Kidney (tissue), 14 donors: ENCODE results near the gene FAM50A. TPM values are rescaled to one million over a fixed set of nuclear protein-coding genes. Genes with fewer than 3 reads are reported as not detected.
"Not testable (repeated sequence)": the region's sequence is repeated elsewhere in the genome, so short reads cannot be mapped to it uniquely, and the experiment has no call there.

Experiments
- DNase-seq, 5 donors: peaks; one replicate each; pipeline ENCODE4 v3.0.0-alpha.2; 2013 to 2020
- FAIRE-seq: peaks from 2 replicates; lab custom pipeline; 2012; peaks lifted over from hg19 to GRCh38; lab: Jason Lieb, UNC
- H3K27ac ChIP-seq, 2 donors: one replicate each; pipeline ENCODE4 v1.7.0; 2013; ENCODE audit warnings: low read depth in 2 of 2, low read length in 2 of 2, inconsistent platforms in 1 of 2
- H3K27me3 ChIP-seq: one replicate; pipeline ENCODE4 v1.7.1; 2013; ENCODE audit warnings: low read length, inconsistent platforms; ENCODE audit not compliant: control insufficient read depth, insufficient read depth
- H3K36me3 ChIP-seq, 3 donors: one replicate each; pipeline versions ENCODE4 v1.7.0 to v1.7.1; 2013; ENCODE audit warnings: low read length in 3 of 3, control low read depth in 1 of 3, inconsistent platforms in 1 of 3; ENCODE audit not compliant: insufficient read depth in 3 of 3, control insufficient read depth in 2 of 3
- H3K4me1 ChIP-seq, 3 donors: one replicate each; pipeline versions ENCODE4 v1.7.0 to v1.7.1; 2013; ENCODE audit warnings: low read length in 3 of 3, inconsistent platforms in 1 of 3, low read depth in 1 of 3; ENCODE audit not compliant: control insufficient read depth in 2 of 3, insufficient read depth in 2 of 3
- H3K4me3 ChIP-seq, 3 donors: one replicate each; pipeline versions ENCODE4 v1.7.0 to v1.8.1; 2013; ENCODE audit warnings: low read length in 3 of 3, control low read depth in 1 of 3, inconsistent platforms in 1 of 3
- H3K9ac ChIP-seq, 3 donors: one replicate each; pipeline versions ENCODE4 v1.7.0 to v1.7.1; 2013; ENCODE audit warnings: low read length in 3 of 3, control low read depth in 1 of 3, inconsistent platforms in 1 of 3
- H3K9me3 ChIP-seq, 3 donors: one replicate each; pipeline versions ENCODE4 v1.7.0 to v1.7.1; 2013; ENCODE audit warnings: low read length in 3 of 3, control low read depth in 1 of 3, inconsistent platforms in 1 of 3; ENCODE audit not compliant: control insufficient read depth in 2 of 3, insufficient read depth in 1 of 3
- intact Hi-C: fragments of 100-400 bp; cut with DNase I; formaldehyde crosslinking; loops from one replicate; pipeline ENCODE4 v1.11.1; 2022
- polyA plus RNA-seq: library from polyadenylated mRNA; stranded (reverse); fragments of 350-450 nt; fragmentation: Illumina TruSeq; extraction: RNeasy Lipid Tissue Mini Kit (QIAGEN cat#74804); gene quantifications from one replicate; pipeline ENCODE4 v1.2.3, GENCODE V29; 2014; ENCODE audit warnings: low read depth, low replicate concordance; ENCODE audit not compliant: insufficient read depth
- total RNA-seq: library from RNA; stranded (reverse); fragmentation: NEBNext Ultra II Directional; extraction: Animal tissue kit (Norgen Biotek cat#: 25700); gene quantifications from one replicate; pipeline ENCODE4 v1.2.1, GENCODE V29; 2021
- TF ChIP-seq, protein P1 (sequence below): IDR thresholded peaks from 3 replicates; pipeline ENCODE4 v1.5.1; 2012; ENCODE audit warnings: mild to moderate bottlenecking, moderate library complexity, borderline replicate concordance; ENCODE audit not compliant: insufficient read depth; ENCODE audit errors: extremely low read depth
- donor health status: control.
- donor health status: control.
- donor health status: control.
- donor health status: control.
- donor health status: control.
- donor health status: DM: yes; HTN: yes; CAD: no.
- donor health status: Normal renal cell carcinoma (clear cell type).

Gene FAM50A
- total and polyA plus RNA-seq, 2 donors from 2014 or later = 46.0 to 112 TPM

DNA sequence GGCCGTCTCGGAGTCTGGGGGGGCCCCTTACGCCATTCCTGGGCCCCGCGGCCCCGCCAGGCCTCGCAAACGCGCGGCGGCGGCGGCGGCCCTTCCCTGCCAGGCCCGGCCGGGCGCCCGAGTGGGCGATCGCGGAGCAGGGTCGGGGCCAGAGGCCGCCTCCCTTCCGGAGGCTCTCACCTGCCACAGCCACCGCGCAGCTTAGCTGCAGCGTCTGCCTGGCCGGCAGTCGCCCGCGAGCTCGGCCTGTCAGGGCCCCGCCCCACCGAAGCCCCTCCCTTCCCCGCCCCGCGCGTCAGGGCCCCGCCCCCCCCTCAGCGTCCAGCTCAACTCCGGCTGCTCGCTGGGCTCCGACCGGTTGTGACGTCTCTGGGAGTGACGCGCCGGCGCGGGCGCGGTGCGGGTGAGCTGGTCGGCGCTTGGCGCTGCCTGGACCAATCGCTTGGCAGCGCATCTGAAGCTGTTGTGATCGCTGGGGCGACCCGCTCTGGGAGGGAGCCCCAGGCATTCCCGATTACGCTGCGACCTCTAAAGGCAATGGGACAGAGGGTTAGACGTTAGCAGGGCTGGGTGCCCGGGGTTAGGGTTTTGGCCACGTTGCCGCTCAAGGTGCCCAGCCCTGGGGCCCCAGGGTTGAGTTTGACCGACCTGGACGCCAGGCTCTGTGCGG lies 46.6 kb downstream of the FAM50A start, which contains the start of gene SLC10A3:
SLC10A3 (minus strand) TSS at position 216 of the 670 bp plus-strand sequence. CDS start 1,689 bp downstream, outside the sequence.
- DNase-seq (peak; percentile 95 to 97 (median 96)), FAIRE-seq (no peak)
- H3K27ac ChIP-seq = peak within 1 kb of the TSS; percentile 87 to 91
- no peaks in the 10 kb centered on the region for H3K27me3 ChIP-seq
- H3K9ac ChIP-seq = peak within 1 kb of the TSS; percentile 18 to 73 (median 55)
- H3K4me1 ChIP-seq = peaks cover 0 to 13% (median 0%) of the 10 kb centered on the region in 3 donors
- no peaks in the 10 kb centered on the region for H3K36me3 ChIP-seq
- H3K9me3 ChIP-seq = no peaks in the 10 kb centered on the region
- peak within 1 kb of the TSS; percentile 61 to 68 (median 66) for H3K4me3 ChIP-seq
- TF ChIP-seq, protein P1, sequence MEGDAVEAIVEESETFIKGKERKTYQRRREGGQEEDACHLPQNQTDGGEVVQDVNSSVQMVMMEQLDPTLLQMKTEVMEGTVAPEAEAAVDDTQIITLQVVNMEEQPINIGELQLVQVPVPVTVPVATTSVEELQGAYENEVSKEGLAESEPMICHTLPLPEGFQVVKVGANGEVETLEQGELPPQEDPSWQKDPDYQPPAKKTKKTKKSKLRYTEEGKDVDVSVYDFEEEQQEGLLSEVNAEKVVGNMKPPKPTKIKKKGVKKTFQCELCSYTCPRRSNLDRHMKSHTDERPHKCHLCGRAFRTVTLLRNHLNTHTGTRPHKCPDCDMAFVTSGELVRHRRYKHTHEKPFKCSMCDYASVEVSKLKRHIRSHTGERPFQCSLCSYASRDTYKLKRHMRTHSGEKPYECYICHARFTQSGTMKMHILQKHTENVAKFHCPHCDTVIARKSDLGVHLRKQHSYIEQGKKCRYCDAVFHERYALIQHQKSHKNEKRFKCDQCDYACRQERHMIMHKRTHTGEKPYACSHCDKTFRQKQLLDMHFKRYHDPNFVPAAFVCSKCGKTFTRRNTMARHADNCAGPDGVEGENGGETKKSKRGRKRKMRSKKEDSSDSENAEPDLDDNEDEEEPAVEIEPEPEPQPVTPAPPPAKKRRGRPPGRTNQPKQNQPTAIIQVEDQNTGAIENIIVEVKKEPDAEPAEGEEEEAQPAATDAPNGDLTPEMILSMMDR = peak; percentile 11
- intact Hi-C loops = no loop called here

DNA sequence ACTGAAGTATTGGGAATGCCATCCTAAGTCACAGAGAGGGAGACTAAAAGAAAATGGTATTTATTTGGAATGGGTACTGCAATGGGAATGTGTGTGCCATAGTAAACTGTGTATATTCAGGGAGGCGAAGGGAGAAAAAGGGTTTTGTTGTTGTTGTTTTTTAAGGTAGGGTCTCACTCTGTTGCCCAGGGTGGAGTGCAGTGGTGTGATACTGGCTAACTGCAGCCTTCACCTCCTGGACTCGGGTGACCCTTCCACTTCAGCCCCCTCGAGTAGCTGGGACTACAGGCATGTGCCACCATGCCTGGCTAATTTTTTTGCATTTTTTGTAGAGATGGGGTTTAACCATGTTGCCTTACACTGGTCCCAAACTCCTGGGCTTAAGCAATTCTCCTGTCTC lies 50.8 kb downstream of the FAM50A start:
- Histone ChIP-seq H3K9ac (no peak overlapping the region), H3K27me3 (no peaks in the 10 kb centered on the region), H3K27ac (no peak overlapping the region), H3K9me3 (no peaks in the 10 kb centered on the region), H3K36me3 (no peaks in the 10 kb centered on the region), H3K4me3 (no peak overlapping the region), H3K4me1 (peaks cover 0 to 2% (median 0%) of the 10 kb centered on the region in 3 donors)
- intact Hi-C loops = no loop called here
- FAIRE-seq (no peak), DNase-seq (no peak)
- TF ChIP-seq, protein P1 = no peak

DNA sequence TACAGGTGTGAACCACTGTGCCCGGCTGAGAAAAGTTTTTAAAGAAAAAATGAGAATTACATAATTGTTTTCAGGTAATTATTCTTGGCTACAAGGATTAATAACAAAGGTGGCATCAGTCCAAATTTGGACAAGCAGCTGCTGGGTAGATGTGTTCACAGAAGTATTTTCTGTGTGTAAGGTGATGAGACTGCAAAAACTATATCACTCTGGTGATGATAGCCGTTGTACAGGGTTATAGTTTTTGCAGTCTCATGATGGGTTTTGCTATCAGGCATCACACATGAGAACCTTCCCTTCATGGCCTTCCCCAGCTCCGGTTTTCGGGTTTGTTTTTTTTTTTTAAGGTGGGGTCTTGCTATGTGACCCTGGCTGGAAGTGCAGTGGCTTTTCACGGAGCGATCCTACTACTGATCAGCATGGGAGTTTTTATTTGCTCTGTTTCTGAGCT lies 51.6 kb downstream of the FAM50A start:
- intact Hi-C loops = no loop called here
- H3K27me3 ChIP-seq = no peaks in the 10 kb centered on the region
- no peaks in the 10 kb centered on the region for H3K9me3 ChIP-seq
- DNase-seq = no peak
- H3K27ac ChIP-seq = no peak overlapping the region
- no peak overlapping the region for H3K9ac ChIP-seq
- FAIRE-seq = no peak
- TF ChIP-seq, protein P1 = no peak
- H3K36me3 ChIP-seq = no peaks in the 10 kb centered on the region
- H3K4me3 ChIP-seq = no peak overlapping the region
- no peaks in the 10 kb centered on the region for H3K4me1 ChIP-seq

DNA sequence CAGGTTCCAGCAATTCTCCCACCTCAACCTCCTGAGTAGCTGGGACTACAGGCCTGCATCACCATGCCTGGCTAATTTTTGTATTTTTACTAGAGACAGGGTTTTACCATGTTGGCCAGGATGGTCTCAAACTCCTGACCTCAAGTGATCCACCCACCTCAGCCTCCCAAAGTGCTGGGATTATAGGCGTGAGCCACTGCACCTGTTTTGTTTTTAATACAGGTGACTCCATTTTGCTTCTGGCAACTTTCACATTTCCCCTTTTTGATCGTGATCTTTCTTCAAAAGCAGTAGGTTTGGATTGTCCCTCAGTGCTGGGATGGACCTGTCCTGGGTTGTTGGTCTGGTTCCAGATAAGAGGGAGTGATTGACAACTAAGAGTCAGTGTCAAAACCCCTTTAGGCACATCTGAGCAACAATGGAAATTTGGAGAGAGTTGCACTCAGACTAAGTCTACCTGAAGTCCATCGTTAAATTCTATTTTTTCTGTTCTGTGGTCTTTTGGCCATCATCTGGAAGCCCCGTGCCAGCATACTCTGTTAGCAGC lies 52.7 kb downstream of the FAM50A start:
- DNase-seq, H3K4me3 ChIP-seq, H3K4me1 ChIP-seq, H3K9me3 ChIP-seq, FAIRE-seq, intact Hi-C loops, H3K9ac ChIP-seq, H3K36me3 ChIP-seq, H3K27me3 ChIP-seq, H3K27ac ChIP-seq: not testable (repeated sequence)
